HG02840 (cell line): ENCODE measurements around the gene PLCL1.

Experiments
- ATAC-seq: cut with Tn5 transposase; IDR thresholded peaks from one replicate; pipeline ENCODE4 v1.9.1; 2021; ENCODE audit warnings: mild to moderate bottlenecking, moderate library complexity, moderate number of reproducible peaks; ENCODE audit not compliant: unreplicated experiment, low FRiP score

The PLCL1 gene

GRCh38 chr2:198096965-198097364 is 292.6 kb downstream of the PLCL1 start:
- ATAC-seq, result no peak

- ATAC-seq, result no peak
These were observed 293.2 kb downstream of the PLCL1 start for GRCh38 chr2:198097630-198098029.

- no peak for ATAC-seq
These were observed 294.0 kb downstream of the PLCL1 start for GRCh38 chr2:198098386-198098785.

GRCh38 chr2:198098918-198099317 is 294.5 kb downstream of the PLCL1 start:
- no peak for ATAC-seq

- no peak for ATAC-seq
These were observed 296.0 kb downstream of the PLCL1 start for GRCh38 chr2:198100346-198100745.

GRCh38 chr2:198101688-198102087 is 297.3 kb downstream of the PLCL1 start:
- no peak for ATAC-seq

GRCh38 chr2:198102120-198102519 is 297.7 kb downstream of the PLCL1 start:
- ATAC-seq, result no peak

- no peak for ATAC-seq
These were observed 298.5 kb downstream of the PLCL1 start for GRCh38 chr2:198102856-198103255.

GRCh38 chr2:198106621-198107385 is 302.4 kb downstream of the PLCL1 start:
- no peak for ATAC-seq

GRCh38 chr2:198113316-198113715 is 308.9 kb downstream of the PLCL1 start:
- no peak for ATAC-seq

- no peak for ATAC-seq
These were observed 309.7 kb downstream of the PLCL1 start for GRCh38 chr2:198114064-198114463.

GRCh38 chr2:198115201-198115600 is 310.8 kb downstream of the PLCL1 start:
- no peak for ATAC-seq

GRCh38 chr2:198116756-198117155 is 312.4 kb downstream of the PLCL1 start:
- ATAC-seq, result no peak

GRCh38 chr2:198117406-198118041 is 313.1 kb downstream of the PLCL1 start:
- no peak for ATAC-seq

GRCh38 chr2:198127627-198128026 is 323.2 kb downstream of the PLCL1 start:
- no peak for ATAC-seq

- no peak for ATAC-seq
These were observed 325.2 kb downstream of the PLCL1 start for GRCh38 chr2:198129609-198130008.

- no peak for ATAC-seq
These were observed 330.0 kb downstream of the PLCL1 start for GRCh38 chr2:198134293-198134955.

- ATAC-seq, result no peak
These were observed 331.1 kb downstream of the PLCL1 start for GRCh38 chr2:198135481-198135934.

- ATAC-seq, result no peak
These were observed 331.7 kb downstream of the PLCL1 start for GRCh38 chr2:198136142-198136541.

- no peak for ATAC-seq
These were observed 333.3 kb downstream of the PLCL1 start for GRCh38 chr2:198137733-198138132.

- ATAC-seq, result no peak
These were observed 337.3 kb downstream of the PLCL1 start for GRCh38 chr2:198141726-198142125.
